H9 (cell line): ENCODE results near the gene ETV3L. TPM values are rescaled to one million over a fixed set of nuclear protein-coding genes. Genes with fewer than 3 reads are reported as not detected.

Experiments used
- DNase-seq: peaks from one replicate; pipeline ENCODE4 v3.0.0-alpha.2; 2017
- H2AFZ ChIP-seq: one replicate; pipeline ENCODE4 v1.6.1; 2013; ENCODE audit warnings: mild to moderate bottlenecking, low read length, control low read depth, moderate library complexity
- H2AK5ac ChIP-seq: 2 replicates; pipeline ENCODE4 v1.6.1; 2013; ENCODE audit warnings: low read length, control low read depth, mixed read lengths; ENCODE audit not compliant: insufficient read length
- H2BK120ac ChIP-seq: one replicate; pipeline ENCODE4 v1.6.1; 2013; ENCODE audit warnings: low read depth, mild to moderate bottlenecking, low read length, control low read depth, inconsistent platforms; ENCODE audit not compliant: poor library complexity, severe bottlenecking
- H2BK12ac ChIP-seq: 2 replicates; pipeline ENCODE4 v1.6.1; 2013; ENCODE audit warnings: low read length, control low read depth, mixed read lengths, low read depth; ENCODE audit not compliant: insufficient read length
- H2BK15ac ChIP-seq: 2 replicates; pipeline ENCODE4 v1.6.1; 2013; ENCODE audit warnings: low read depth, low read length, control low read depth
- H2BK20ac ChIP-seq: one replicate; pipeline ENCODE4 v1.6.1; 2013; ENCODE audit warnings: low read depth, mild to moderate bottlenecking, low read length, control low read depth, inconsistent platforms; ENCODE audit not compliant: poor library complexity, severe bottlenecking
- H2BK5ac ChIP-seq: 2 replicates; pipeline ENCODE4 v1.6.1; 2013; ENCODE audit warnings: low read length, control low read depth, mixed read lengths; ENCODE audit not compliant: insufficient read length
- H3K14ac ChIP-seq: 2 replicates; pipeline ENCODE4 v1.6.1; 2013; ENCODE audit warnings: low read length, control low read depth; ENCODE audit not compliant: insufficient read depth
- H3K18ac ChIP-seq: 2 replicates; pipeline ENCODE4 v1.6.1; 2013; ENCODE audit warnings: low read depth, mild to moderate bottlenecking, mixed read lengths, low read length, control low read depth; ENCODE audit not compliant: insufficient read length
- H3K23ac ChIP-seq: 2 replicates; pipeline ENCODE4 v1.6.1; 2013; ENCODE audit warnings: low read length, control low read depth, mixed read lengths, low read depth; ENCODE audit not compliant: insufficient read length
- H3K23me2 ChIP-seq: 2 replicates; pipeline ENCODE4 v1.6.1; 2013; ENCODE audit warnings: low read depth, mild to moderate bottlenecking, mixed read lengths, low read length, control low read depth; ENCODE audit not compliant: insufficient read length, poor library complexity, severe bottlenecking
- H3K27ac ChIP-seq: 2 replicates; pipeline ENCODE4 v1.5.1; 2013; ENCODE audit warnings: low read length, control low read depth, mixed read lengths, low read depth; ENCODE audit not compliant: insufficient read length
- H3K27me3 ChIP-seq: 2 replicates; pipeline ENCODE4 v1.6.1; 2013; ENCODE audit warnings: low read length, control low read depth, inconsistent platforms; ENCODE audit not compliant: insufficient read depth
- H3K4ac ChIP-seq: 2 replicates; pipeline ENCODE4 v1.6.1; 2013; ENCODE audit warnings: low read depth, mild to moderate bottlenecking, control low read depth, inconsistent platforms, low read length, moderate library complexity
- H3K4me1 ChIP-seq: 2 replicates; pipeline ENCODE4 v1.6.1; 2013; ENCODE audit warnings: low read length, control low read depth, inconsistent platforms; ENCODE audit not compliant: insufficient read depth
- H3K4me2 ChIP-seq: 2 replicates; pipeline ENCODE4 v1.6.1; 2013; ENCODE audit warnings: low read length, control low read depth, mixed read lengths; ENCODE audit not compliant: insufficient read length, insufficient read depth
- H3K56ac ChIP-seq: 2 replicates; pipeline ENCODE4 v1.6.1; 2013; ENCODE audit warnings: low read depth, mild to moderate bottlenecking, mixed read lengths, low read length, control low read depth; ENCODE audit not compliant: insufficient read length
- H3K79me1 ChIP-seq: 2 replicates; pipeline ENCODE4 v1.6.1; 2013; ENCODE audit warnings: low read depth, mild to moderate bottlenecking, moderate library complexity, low read length, control low read depth, inconsistent platforms; ENCODE audit not compliant: insufficient read depth, poor library complexity, severe bottlenecking
- H3K79me2 ChIP-seq: 2 replicates; pipeline ENCODE4 v1.6.1; 2013; ENCODE audit warnings: low read length, control low read depth, inconsistent platforms; ENCODE audit not compliant: insufficient read depth
- H3K9ac ChIP-seq: 2 replicates; pipeline ENCODE4 v1.6.1; 2013; ENCODE audit warnings: low read length, control low read depth, mixed read lengths; ENCODE audit not compliant: insufficient read length; ENCODE audit errors: extremely low read depth
- H3K9me3 ChIP-seq: one replicate; pipeline ENCODE4 v1.6.1; 2013; ENCODE audit warnings: low read depth, low read length, inconsistent platforms; ENCODE audit not compliant: control insufficient read depth
- H3T11ph ChIP-seq: one replicate; pipeline ENCODE4 v1.6.1; 2013; ENCODE audit warnings: mild to moderate bottlenecking, low read length, control low read depth, inconsistent platforms
- H4K20me1 ChIP-seq: one replicate; pipeline ENCODE4 v1.6.1; 2013; ENCODE audit not compliant: control insufficient read depth, insufficient read length, insufficient read depth
- H4K5ac ChIP-seq: 2 replicates; pipeline ENCODE4 v1.6.1; 2013; ENCODE audit warnings: low read depth, mild to moderate bottlenecking, mixed read lengths, low read length, control low read depth; ENCODE audit not compliant: insufficient read length
- H4K8ac ChIP-seq: replicated peaks from 2 replicates; pipeline ENCODE4 v1.6.1; 2013; ENCODE audit warnings: low read length, control low read depth, mixed read lengths, low read depth; ENCODE audit not compliant: insufficient read length
- H4K91ac ChIP-seq: 2 replicates; pipeline ENCODE4 v1.6.1; 2013; ENCODE audit warnings: low read depth, mild to moderate bottlenecking, moderate library complexity, mixed read lengths, low read length, control low read depth; ENCODE audit not compliant: insufficient read length
- H3K27ac Mint-ChIP-seq, 3 experiments: 2 replicates in 2 of 3; 3 replicates in 1 of 3; pipeline ENCODE4 v1.8.0; 2020 to 2021; ENCODE audit warnings: mixed read lengths in 3 of 3, mild to moderate bottlenecking in 1 of 3, moderate library complexity in 1 of 3
- H3K27me3 Mint-ChIP-seq: 2 replicates; pipeline ENCODE4 v1.8.0; 2021; ENCODE audit warnings: low read depth, mild to moderate bottlenecking, moderate library complexity, mixed read lengths
- H3K36me3 Mint-ChIP-seq, 3 experiments: 2 replicates in 2 of 3; 3 replicates in 1 of 3; pipeline ENCODE4 v1.8.0; 2020 to 2021; ENCODE audit warnings: low read depth in 3 of 3, mixed read lengths in 3 of 3; ENCODE audit not compliant: insufficient read depth in 1 of 3
- H3K4me1 Mint-ChIP-seq, 2 experiments: 2 replicates each; pipeline ENCODE4 v1.8.0; 2020; ENCODE audit warnings: mixed read lengths in 2 of 2
- H3K4me3 Mint-ChIP-seq, 2 experiments: 2 replicates in 1 of 2; 3 replicates in 1 of 2; pipeline ENCODE4 v1.8.0; 2020 to 2021; ENCODE audit warnings: mild to moderate bottlenecking in 2 of 2, mixed read lengths in 2 of 2, moderate library complexity in 1 of 2
- H3K9me3 Mint-ChIP-seq, 2 experiments: 2 replicates in 1 of 2; 3 replicates in 1 of 2; pipeline ENCODE4 v1.8.0; 2020; ENCODE audit warnings: mild to moderate bottlenecking in 2 of 2, mixed read lengths in 2 of 2, moderate library complexity in 1 of 2
- WGBS: extraction: QIAGEN DNeasy Blood & Tissue Kit; methylation state at CpG from one replicate; pipeline ENCODE4 v1.1.7; 2013; ENCODE audit warnings: missing lambda C conversion rate, low lambda C conversion rate, mixed read lengths; ENCODE audit not compliant: insufficient read length; ENCODE audit errors: extremely low coverage; 5-methylcytosine and 5-hydroxymethylcytosine counted together
- total RNA-seq: library from RNA; stranded (reverse); gene quantifications from 2 replicates; pipeline ENCODE4 v1.2.1, GENCODE V29; 2021
- TF ChIP-seq, protein P1 (sequence below): fragments of 200-600 bp; sonication (generic); conservative IDR thresholded peaks from 3 replicates; pipeline ENCODE4 v1.8.0; 2021; ENCODE audit warnings: antibody characterized with exemption, mild to moderate bottlenecking

Gene ETV3L
- total RNA-seq, 1 experiment from 2014 or later: 0.96 TPM

DNA sequence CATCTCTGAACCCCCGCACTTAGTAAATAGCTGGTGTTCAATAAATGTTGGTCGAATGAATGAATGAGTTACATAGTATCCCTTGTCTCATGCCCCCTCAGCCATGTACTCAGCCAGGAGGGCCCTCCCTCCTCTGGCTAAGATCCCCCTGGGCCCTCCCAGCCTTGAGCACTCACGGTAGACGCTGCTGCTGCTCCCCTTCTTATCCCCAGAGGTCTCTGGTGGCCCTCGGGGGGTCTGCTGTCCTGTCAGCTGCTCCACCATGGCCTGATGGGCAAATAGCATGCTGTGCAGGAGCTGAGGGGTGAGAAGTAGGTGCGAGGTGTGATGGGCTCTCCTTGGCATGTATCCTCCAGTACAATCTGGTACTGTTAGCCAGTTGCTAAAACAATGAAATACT lies 1.9 kb downstream of the ETV3L start:
- H4K8ac ChIP-seq: no peak overlapping the region
- H3K4me2 ChIP-seq: no peak overlapping the region
- H3K23me2 ChIP-seq: no peaks in the 10 kb centered on the region
- H2AK5ac ChIP-seq: no peak overlapping the region
- no peak overlapping the region for H3K56ac ChIP-seq
- no peak overlapping the region for H3K4me3 Mint-ChIP-seq
- no peaks in the 10 kb centered on the region; a peak in 1 of 7 replicates for H3K36me3 Mint-ChIP-seq
- H4K91ac ChIP-seq: no peak overlapping the region
- H4K5ac ChIP-seq: no peak overlapping the region
- TF ChIP-seq, protein P1, sequence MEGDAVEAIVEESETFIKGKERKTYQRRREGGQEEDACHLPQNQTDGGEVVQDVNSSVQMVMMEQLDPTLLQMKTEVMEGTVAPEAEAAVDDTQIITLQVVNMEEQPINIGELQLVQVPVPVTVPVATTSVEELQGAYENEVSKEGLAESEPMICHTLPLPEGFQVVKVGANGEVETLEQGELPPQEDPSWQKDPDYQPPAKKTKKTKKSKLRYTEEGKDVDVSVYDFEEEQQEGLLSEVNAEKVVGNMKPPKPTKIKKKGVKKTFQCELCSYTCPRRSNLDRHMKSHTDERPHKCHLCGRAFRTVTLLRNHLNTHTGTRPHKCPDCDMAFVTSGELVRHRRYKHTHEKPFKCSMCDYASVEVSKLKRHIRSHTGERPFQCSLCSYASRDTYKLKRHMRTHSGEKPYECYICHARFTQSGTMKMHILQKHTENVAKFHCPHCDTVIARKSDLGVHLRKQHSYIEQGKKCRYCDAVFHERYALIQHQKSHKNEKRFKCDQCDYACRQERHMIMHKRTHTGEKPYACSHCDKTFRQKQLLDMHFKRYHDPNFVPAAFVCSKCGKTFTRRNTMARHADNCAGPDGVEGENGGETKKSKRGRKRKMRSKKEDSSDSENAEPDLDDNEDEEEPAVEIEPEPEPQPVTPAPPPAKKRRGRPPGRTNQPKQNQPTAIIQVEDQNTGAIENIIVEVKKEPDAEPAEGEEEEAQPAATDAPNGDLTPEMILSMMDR: no peak
- DNase-seq: no peak
- H3K79me1 ChIP-seq: no peaks in the 10 kb centered on the region
- no peaks in the 10 kb centered on the region for H3K4me1 ChIP-seq
- H2AFZ ChIP-seq: no peak overlapping the region
- no peak overlapping the region; the same call in 1 of the 2 replicates for H3K14ac ChIP-seq
- H3K23ac ChIP-seq: no peak overlapping the region
- H3K4me1 Mint-ChIP-seq: peaks cover 16 to 26% of the 10 kb centered on the region in 2 experiments
- peaks cover 5% of the 10 kb centered on the region; the same call in 1 of the 2 replicates for H3K27me3 Mint-ChIP-seq
- no peak overlapping the region for H3K4ac ChIP-seq
- no peak overlapping the region for H2BK120ac ChIP-seq
- no peak overlapping the region for H3T11ph ChIP-seq
- no peaks in the 10 kb centered on the region for H3K9me3 Mint-ChIP-seq
- no peak overlapping the region for H2BK20ac ChIP-seq
- no peak overlapping the region for H2BK5ac ChIP-seq
- WGBS: no CpG with 5 or more reads among the region's 6 CpGs
- peak overlapping the region in 1 of 3 experiments; percentile 69; a peak in 1 of 7 replicates for H3K27ac Mint-ChIP-seq
- H3K9ac ChIP-seq: no peak overlapping the region
- no peak overlapping the region for H2BK15ac ChIP-seq
- H2BK12ac ChIP-seq: no peak overlapping the region
- H3K27ac ChIP-seq: no peak overlapping the region
- no peaks in the 10 kb centered on the region for H3K9me3 ChIP-seq
- H3K79me2 ChIP-seq: no peaks in the 10 kb centered on the region
- H3K18ac ChIP-seq: no peak overlapping the region
- no peaks in the 10 kb centered on the region for H3K27me3 ChIP-seq
- H4K20me1 ChIP-seq: no peaks in the 10 kb centered on the region
